ENCODE measurements around the gene TCF4. TPM values are rescaled to one million over a fixed set of nuclear protein-coding genes. Genes with fewer than 3 reads are reported as not detected.

Gene TCF4
- total RNA-seq, 2 experiments from 2014 or later: 75.9 to 76.0 TPM

GRCh38 chr18:55510809-55511208 lies 77.2 kb downstream of the TCF4 start:
- no peaks in the 10 kb centered on the region for H4K20me1 ChIP-seq (ENCODE audit: insufficient read depth, low read length)
- H3K9me3 ChIP-seq (ENCODE audit: low read length): no peaks in the 10 kb centered on the region
- no peak for DNase-seq (ENCODE audit: low spot score)
- H3K9me2 ChIP-seq (ENCODE audit: insufficient read depth, low read length): no peaks in the 10 kb centered on the region
- H3K4me3 ChIP-seq (ENCODE audit: low read depth, low read length, poor library complexity, severe bottlenecking): peak overlapping the region; percentile 63
- intact Hi-C loops (cut with micrococcal nuclease; ENCODE audit: unreplicated experiment): loop anchor here (2.0 to 5.0 kb wide), 2 partner anchors 34 to 88 kb away; no protein-coding TSS in a partner anchor
- no TSS peak for BruUV-seq (replicated peaks)
- peak overlapping the region; percentile 87 for H3K4me2 ChIP-seq (ENCODE audit: low read length)
- POLR2A ChIA-PET: interaction anchor here (0.6 to 2.0 kb wide), 9 partner anchors 9 to 95 kb away, joined by 3 to 8 read pairs (median 4); no protein-coding TSS in a partner anchor
- CTCF ChIA-PET (ENCODE audit: unreplicated experiment): interaction anchor here (1.5 kb wide), 1 partner anchor 96 kb away, joined by 3 read pairs; no protein-coding TSS in a partner anchor
- H3K79me2 ChIP-seq (ENCODE audit: insufficient read depth, low read depth, low read length): peaks cover 60% of the 10 kb centered on the region; the same call in 1 of the 2 replicates
- peak overlapping the region; percentile 23; the same call in 1 of the 2 replicates for H2AFZ ChIP-seq (ENCODE audit: low read length)
- H3K4me1 ChIP-seq (ENCODE audit: insufficient read depth, low read length, poor library complexity, severe bottlenecking): peaks cover 66% of the 10 kb centered on the region
- no peaks in the 10 kb centered on the region for H3K36me3 ChIP-seq (ENCODE audit: insufficient read depth, low read length)
- TF ChIP-seq EZH2phosphoT487 (IDR thresholded peaks at IDR 0.05; ENCODE audit: borderline replicate concordance, low read depth, low read length) (no peak), CTCF (conservative IDR thresholded peaks at IDR 0.05; ENCODE audit: low read length) (no peak)
- H3K27ac ChIP-seq (ENCODE audit: low read depth, low read length, poor library complexity, severe bottlenecking): peak overlapping the region; percentile 81

GRCh38 chr18:55509631-55510324 lies 78.2 kb downstream of the TCF4 start:
- TSS peak; percentile 72 for BruUV-seq (replicated peaks)
- H2AFZ ChIP-seq (ENCODE audit: low read length): peak overlapping the region; percentile 23; the same call in 1 of the 2 replicates
- TF ChIP-seq EZH2phosphoT487 (IDR thresholded peaks at IDR 0.05; ENCODE audit: borderline replicate concordance, low read depth, low read length) (no peak), CTCF (conservative IDR thresholded peaks at IDR 0.05; ENCODE audit: low read length) (no peak)
- H3K4me1 ChIP-seq (ENCODE audit: insufficient read depth, low read length, poor library complexity, severe bottlenecking): peaks cover 69% of the 10 kb centered on the region
- H3K79me2 ChIP-seq (ENCODE audit: insufficient read depth, low read depth, low read length): peaks cover 65% of the 10 kb centered on the region; the same call in 1 of the 2 replicates
- no peaks in the 10 kb centered on the region for H4K20me1 ChIP-seq (ENCODE audit: insufficient read depth, low read length)
- no peaks in the 10 kb centered on the region for H3K9me3 ChIP-seq (ENCODE audit: low read length)
- DNase-seq (ENCODE audit: low spot score): peak; percentile 53
- no peaks in the 10 kb centered on the region for H3K9me2 ChIP-seq (ENCODE audit: insufficient read depth, low read length)
- H3K4me3 ChIP-seq (ENCODE audit: low read depth, low read length, poor library complexity, severe bottlenecking): peak overlapping the region; percentile 63
- ChIA-PET CTCF (ENCODE audit: unreplicated experiment) (interaction anchor here (1.5 kb wide), 1 partner anchor 95 kb away, joined by 3 read pairs; no protein-coding TSS in a partner anchor), POLR2A (interaction anchor here (0.5 to 2.0 kb wide), 10 partner anchors 9 to 94 kb away, joined by 3 to 8 read pairs (median 4); no protein-coding TSS in a partner anchor)
- H3K27ac ChIP-seq (ENCODE audit: low read depth, low read length, poor library complexity, severe bottlenecking): peak overlapping the region; percentile 81
- no peaks in the 10 kb centered on the region for H3K36me3 ChIP-seq (ENCODE audit: insufficient read depth, low read length)
- peak overlapping the region; percentile 87 for H3K4me2 ChIP-seq (ENCODE audit: low read length)
- intact Hi-C loops (cut with micrococcal nuclease; ENCODE audit: unreplicated experiment): loop anchor here (2.0 to 5.0 kb wide), 3 partner anchors 32 to 87 kb away; partner anchors contain the start of gene TCF4

Data from OCI-LY7 (cell line).